Measurements from ENCODE around the gene GPR162.

Gene GPR162

DNA sequence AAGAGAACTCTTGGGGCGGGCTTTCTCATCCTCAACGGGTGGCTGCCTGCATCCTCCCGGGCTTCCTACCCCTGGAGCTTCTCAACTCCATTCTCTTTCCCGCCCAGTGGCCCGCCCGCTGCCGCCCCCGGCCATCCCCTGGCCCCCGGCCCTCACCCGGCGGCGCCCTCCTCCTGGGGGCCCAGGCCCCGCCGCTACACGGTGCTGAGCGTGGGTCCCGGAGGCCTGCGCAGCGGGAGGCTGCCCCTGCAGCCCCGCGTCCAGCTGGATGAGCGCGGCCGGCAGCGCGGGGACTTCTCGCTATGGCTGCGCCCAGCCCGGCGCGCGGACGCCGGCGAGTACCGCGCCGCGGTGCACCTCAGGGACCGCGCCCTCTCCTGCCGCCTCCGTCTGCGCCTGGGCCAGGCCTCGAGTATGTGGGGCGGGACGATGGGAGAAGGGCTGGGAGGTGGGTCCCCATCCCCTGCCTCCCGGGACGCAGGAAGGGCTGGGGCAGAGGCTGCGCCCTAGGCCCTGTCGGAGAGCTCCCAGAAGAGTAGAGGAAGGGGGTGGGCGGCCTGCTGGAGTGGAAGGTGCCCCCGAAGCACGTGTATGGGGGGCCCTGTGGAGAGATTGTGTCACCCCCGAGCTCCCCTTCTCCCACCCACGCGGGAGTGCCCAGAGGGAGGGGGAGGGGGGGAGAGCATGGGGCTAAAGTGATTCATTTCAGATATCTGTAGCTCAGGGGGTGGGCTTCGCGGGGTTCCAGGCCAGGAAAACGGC, 47.9 kb upstream of the GPR162 start:
- H3K27me3 ChIP-seq (ENCODE audit: insufficient read depth, low read length), result peaks cover 24% of the 10 kb centered on the region; the same call in 1 of the 2 replicates
- no peaks in the 10 kb centered on the region for H3K9me2 ChIP-seq (ENCODE audit: low read depth, low read length)
- no peaks in the 10 kb centered on the region for H4K20me1 ChIP-seq (ENCODE audit: insufficient read depth, low read length)
- no peaks in the 10 kb centered on the region for H3F3A ChIP-seq (ENCODE audit: insufficient read depth, low read length)
- no peak overlapping the region for H3K4me2 ChIP-seq (ENCODE audit: low read length)
- H3K79me2 ChIP-seq (ENCODE audit: insufficient read depth, low read length), result no peaks in the 10 kb centered on the region
- H2AFZ ChIP-seq (ENCODE audit: low read length), result no peak overlapping the region
- H3K36me3 ChIP-seq (ENCODE audit: insufficient read depth, low read length), result no peaks in the 10 kb centered on the region
- H3K9ac ChIP-seq (ENCODE audit: low read length), result no peak overlapping the region
- H3K27ac ChIP-seq (ENCODE audit: low read depth, low read length, poor library complexity, severe bottlenecking), result no peak overlapping the region
- H3K9me3 ChIP-seq (ENCODE audit: low read length), result no peaks in the 10 kb centered on the region
- TF ChIP-seq, protein P1, sequence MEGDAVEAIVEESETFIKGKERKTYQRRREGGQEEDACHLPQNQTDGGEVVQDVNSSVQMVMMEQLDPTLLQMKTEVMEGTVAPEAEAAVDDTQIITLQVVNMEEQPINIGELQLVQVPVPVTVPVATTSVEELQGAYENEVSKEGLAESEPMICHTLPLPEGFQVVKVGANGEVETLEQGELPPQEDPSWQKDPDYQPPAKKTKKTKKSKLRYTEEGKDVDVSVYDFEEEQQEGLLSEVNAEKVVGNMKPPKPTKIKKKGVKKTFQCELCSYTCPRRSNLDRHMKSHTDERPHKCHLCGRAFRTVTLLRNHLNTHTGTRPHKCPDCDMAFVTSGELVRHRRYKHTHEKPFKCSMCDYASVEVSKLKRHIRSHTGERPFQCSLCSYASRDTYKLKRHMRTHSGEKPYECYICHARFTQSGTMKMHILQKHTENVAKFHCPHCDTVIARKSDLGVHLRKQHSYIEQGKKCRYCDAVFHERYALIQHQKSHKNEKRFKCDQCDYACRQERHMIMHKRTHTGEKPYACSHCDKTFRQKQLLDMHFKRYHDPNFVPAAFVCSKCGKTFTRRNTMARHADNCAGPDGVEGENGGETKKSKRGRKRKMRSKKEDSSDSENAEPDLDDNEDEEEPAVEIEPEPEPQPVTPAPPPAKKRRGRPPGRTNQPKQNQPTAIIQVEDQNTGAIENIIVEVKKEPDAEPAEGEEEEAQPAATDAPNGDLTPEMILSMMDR (IDR thresholded peaks at IDR 0.05; ENCODE audit: low read length), result no peak
- TF ChIP-seq EZH2 (IDR thresholded peaks at IDR 0.05; ENCODE audit: borderline replicate concordance, low read length), result no peak
- peaks cover 11% of the 10 kb centered on the region for H3K4me1 ChIP-seq (ENCODE audit: insufficient read depth, low read length, severe bottlenecking)
- H3K4me3 ChIP-seq (ENCODE audit: low read depth, low read length, poor library complexity, severe bottlenecking), result no peak overlapping the region

DNA sequence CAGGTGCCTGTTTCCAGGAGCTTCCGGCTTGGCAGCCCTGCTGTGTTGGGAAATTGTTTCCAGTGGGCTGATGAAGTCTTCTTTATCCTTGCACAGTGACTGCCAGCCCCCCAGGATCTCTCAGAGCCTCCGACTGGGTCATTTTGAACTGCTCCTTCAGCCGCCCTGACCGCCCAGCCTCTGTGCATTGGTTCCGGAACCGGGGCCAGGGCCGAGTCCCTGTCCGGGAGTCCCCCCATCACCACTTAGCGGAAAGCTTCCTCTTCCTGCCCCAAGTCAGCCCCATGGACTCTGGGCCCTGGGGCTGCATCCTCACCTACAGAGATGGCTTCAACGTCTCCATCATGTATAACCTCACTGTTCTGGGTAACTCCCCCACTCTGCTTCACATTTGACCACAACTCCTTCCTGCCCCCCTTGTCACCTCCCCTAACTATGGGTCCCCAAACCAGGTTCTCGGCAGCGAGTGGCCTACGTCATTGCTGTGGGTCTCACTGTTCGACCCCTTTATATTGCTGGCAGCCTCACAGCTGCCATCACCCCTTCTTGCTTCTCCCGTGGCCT, 47.0 kb upstream of the GPR162 start:
- Histone ChIP-seq H3K36me3 (ENCODE audit: insufficient read depth, low read length) (no peaks in the 10 kb centered on the region), H3K9me2 (ENCODE audit: low read depth, low read length) (no peaks in the 10 kb centered on the region), H3K79me2 (ENCODE audit: insufficient read depth, low read length) (no peaks in the 10 kb centered on the region), H3K4me2 (ENCODE audit: low read length) (no peak overlapping the region), H3K9me3 (ENCODE audit: low read length) (no peaks in the 10 kb centered on the region), H2AFZ (ENCODE audit: low read length) (no peak overlapping the region), H3K4me1 (ENCODE audit: insufficient read depth, low read length, severe bottlenecking) (peaks cover 12% of the 10 kb centered on the region), H3K27ac (ENCODE audit: low read depth, low read length, poor library complexity, severe bottlenecking) (no peak overlapping the region), H3K27me3 (ENCODE audit: insufficient read depth, low read length) (peaks cover 24% of the 10 kb centered on the region; the same call in 1 of the 2 replicates), H3K9ac (ENCODE audit: low read length) (no peak overlapping the region), H3F3A (ENCODE audit: insufficient read depth, low read length) (no peaks in the 10 kb centered on the region), H3K4me3 (ENCODE audit: low read depth, low read length, poor library complexity, severe bottlenecking) (no peak overlapping the region), H4K20me1 (ENCODE audit: insufficient read depth, low read length) (no peaks in the 10 kb centered on the region)
- TF ChIP-seq, protein P1 (IDR thresholded peaks at IDR 0.05; ENCODE audit: low read length), result no peak
- TF ChIP-seq EZH2 (IDR thresholded peaks at IDR 0.05; ENCODE audit: borderline replicate concordance, low read length), result no peak

DNA sequence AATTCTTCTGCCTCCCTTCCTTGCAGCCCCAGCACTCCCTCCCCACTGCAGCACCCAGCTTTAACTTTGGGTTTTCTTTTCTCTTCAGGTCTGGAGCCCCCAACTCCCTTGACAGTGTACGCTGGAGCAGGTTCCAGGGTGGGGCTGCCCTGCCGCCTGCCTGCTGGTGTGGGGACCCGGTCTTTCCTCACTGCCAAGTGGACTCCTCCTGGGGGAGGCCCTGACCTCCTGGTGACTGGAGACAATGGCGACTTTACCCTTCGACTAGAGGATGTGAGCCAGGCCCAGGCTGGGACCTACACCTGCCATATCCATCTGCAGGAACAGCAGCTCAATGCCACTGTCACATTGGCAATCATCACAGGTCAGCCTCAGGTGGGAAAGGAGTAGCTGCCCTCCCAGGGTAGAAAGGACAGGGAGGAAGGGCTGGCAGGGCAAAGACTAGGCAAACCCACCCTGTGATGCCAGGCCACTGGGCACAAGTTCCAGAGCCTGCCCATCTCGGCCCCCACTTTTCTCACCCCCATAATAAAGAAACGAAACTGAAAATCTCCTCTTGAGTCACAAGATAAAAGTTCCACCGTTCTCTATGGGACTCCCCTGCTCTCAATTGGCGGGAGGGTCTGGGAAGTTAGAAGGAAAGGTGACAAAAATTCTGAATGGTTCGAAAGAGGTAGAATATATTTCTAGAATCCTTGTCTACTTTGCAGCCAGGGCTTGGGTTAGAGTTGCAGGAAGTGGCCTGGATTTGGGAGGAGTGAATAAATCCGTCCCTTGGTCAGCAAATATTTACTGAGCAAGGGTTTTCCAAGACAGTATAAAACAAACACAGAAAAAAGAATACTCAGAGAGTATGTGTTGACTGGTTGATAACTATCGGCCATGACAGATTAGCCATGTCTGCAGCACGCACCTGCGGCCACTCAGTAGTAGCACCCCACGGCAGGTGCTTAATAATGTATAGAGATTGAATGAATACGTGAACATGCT, 46.1 kb upstream of the GPR162 start:
- Histone ChIP-seq H3K4me2 (ENCODE audit: low read length) (no peak overlapping the region), H3K36me3 (ENCODE audit: insufficient read depth, low read length) (no peaks in the 10 kb centered on the region), H2AFZ (ENCODE audit: low read length) (no peak overlapping the region), H3K4me1 (ENCODE audit: insufficient read depth, low read length, severe bottlenecking) (peaks cover 12% of the 10 kb centered on the region), H3F3A (ENCODE audit: insufficient read depth, low read length) (no peaks in the 10 kb centered on the region), H3K79me2 (ENCODE audit: insufficient read depth, low read length) (no peaks in the 10 kb centered on the region), H3K4me3 (ENCODE audit: low read depth, low read length, poor library complexity, severe bottlenecking) (no peak overlapping the region), H4K20me1 (ENCODE audit: insufficient read depth, low read length) (no peaks in the 10 kb centered on the region), H3K9ac (ENCODE audit: low read length) (no peak overlapping the region), H3K27ac (ENCODE audit: low read depth, low read length, poor library complexity, severe bottlenecking) (no peak overlapping the region), H3K9me2 (ENCODE audit: low read depth, low read length) (no peaks in the 10 kb centered on the region), H3K27me3 (ENCODE audit: insufficient read depth, low read length) (peaks cover 24% of the 10 kb centered on the region; the same call in 1 of the 2 replicates), H3K9me3 (ENCODE audit: low read length) (no peaks in the 10 kb centered on the region)
- no peak for TF ChIP-seq EZH2 (IDR thresholded peaks at IDR 0.05; ENCODE audit: borderline replicate concordance, low read length)
- TF ChIP-seq, protein P1 (IDR thresholded peaks at IDR 0.05; ENCODE audit: low read length), result no peak

Measured in OCI-LY1 (cell line).